Myocyte (in vitro differentiated cells): ENCODE measurements around the gene DDX39B. TPM values are rescaled to one million over a fixed set of nuclear protein-coding genes. Genes with fewer than 3 reads are reported as not detected.

Experiments used
- DNase-seq: peaks from one replicate; pipeline ENCODE4 v3.0.0-alpha.2; 2012; ENCODE audit warnings: low read depth
- total RNA-seq: library from RNA; depleted of rRNA; stranded (reverse); fragments of >200 nt; gene quantifications from 2 replicates; pipeline ENCODE4 v1.2.3, GENCODE V29; 2014

Gene DDX39B
- total RNA-seq, 1 donor from 2014 or later: 382 TPM

GRCh38 chr6:31575952-31576685 lies 34.3 kb upstream of the DDX39B start:
- DNase-seq: no peak

- no peak for DNase-seq
These were observed 33.6 kb upstream of the DDX39B start, which contains the start of gene TNF for GRCh38 chr6:31575335-31575901. Gene TNF (plus strand): TSS chr6:31575565. CDS start chr6:31575742, 177 bp downstream.

GRCh38 chr6:31574106-31575061 lies 32.6 kb upstream of the DDX39B start:
- no peak for DNase-seq

- DNase-seq: no peak
These were observed 31.7 kb upstream of the DDX39B start for GRCh38 chr6:31573239-31574105.

- DNase-seq: no peak
These were observed 30.5 kb upstream of the DDX39B start, which contains the start of gene LTA for GRCh38 chr6:31572041-31572911. Gene LTA (plus strand): TSS chr6:31572289. CDS start chr6:31572743, 454 bp downstream.

GRCh38 chr6:31569861-31570536 lies 28.2 kb upstream of the DDX39B start:
- DNase-seq: no peak

- DNase-seq: no peak
These were observed 26.7 kb upstream of the DDX39B start for GRCh38 chr6:31568537-31568961.

- no peak for DNase-seq
These were observed 25.9 kb upstream of the DDX39B start for GRCh38 chr6:31567531-31568370.

- DNase-seq: no peak
These were observed 18.9 kb upstream of the DDX39B start for GRCh38 chr6:31560697-31561058.

- DNase-seq: peak; percentile 85
These were observed 18.3 kb upstream of the DDX39B start for GRCh38 chr6:31559958-31560696.

- DNase-seq: no peak
These were observed 17.8 kb upstream of the DDX39B start for GRCh38 chr6:31559606-31559957.

GRCh38 chr6:31558631-31559500 lies 17.1 kb upstream of the DDX39B start:
- DNase-seq: peak; percentile 55

GRCh38 chr6:31558318-31558625 lies 16.5 kb upstream of the DDX39B start:
- no peak for DNase-seq

- no peak for DNase-seq
These were observed 15.9 kb upstream of the DDX39B start for GRCh38 chr6:31557443-31558317.

- DNase-seq: no peak
These were observed 14.5 kb upstream of the DDX39B start for GRCh38 chr6:31556307-31556706.

- DNase-seq: peak; percentile 52
These were observed 9.6 kb upstream of the DDX39B start for GRCh38 chr6:31551371-31551770.
